HL-60 (cell line): Measurements from ENCODE around the gene COX6B2.

Source experiments
- GABPA ChIP-seq: IDR thresholded peaks from 2 replicates; pipeline ENCODE4 v1.6.1; 2012; ENCODE audit warnings: low read depth
- POLR2AphosphoS5 ChIP-seq: IDR thresholded peaks from 2 replicates; pipeline ENCODE4 v1.6.1; 2012; ENCODE audit warnings: low read depth
- SPI1 ChIP-seq: IDR thresholded peaks from 2 replicates; pipeline ENCODE4 v1.6.1; 2012; ENCODE audit warnings: low read depth, mild to moderate bottlenecking, borderline replicate concordance
- TF ChIP-seq, protein P1 (sequence below): IDR thresholded peaks from one replicate; pipeline ENCODE4 v1.5.1; 2011; ENCODE audit warnings: low read length, control low read depth, inconsistent platforms; ENCODE audit not compliant: insufficient read depth

DNA sequence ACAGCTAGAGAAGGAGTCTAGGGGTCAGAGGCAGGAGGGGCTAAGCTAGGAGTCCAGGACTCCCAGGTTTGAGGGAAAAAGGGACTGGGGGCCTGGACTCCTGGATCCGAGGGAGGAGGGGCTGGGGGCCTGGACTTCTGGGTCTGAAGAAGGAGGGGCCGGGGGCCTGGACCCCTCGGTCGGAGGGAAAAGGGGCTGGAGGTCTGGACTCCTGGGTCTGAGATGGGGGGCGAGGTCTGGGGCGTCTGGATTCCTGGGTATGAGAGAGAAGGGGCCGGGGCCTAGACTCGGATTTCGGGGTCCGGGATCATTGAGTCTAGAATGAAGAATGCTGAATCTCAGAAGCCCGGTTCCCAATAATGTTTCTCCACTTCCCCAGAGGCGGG is 52.2 kb downstream of the COX6B2 start:
- TF ChIP-seq POLR2AphosphoS5 (no peak), SPI1 (no peak), GABPA (no peak)
- TF ChIP-seq, protein P1, sequence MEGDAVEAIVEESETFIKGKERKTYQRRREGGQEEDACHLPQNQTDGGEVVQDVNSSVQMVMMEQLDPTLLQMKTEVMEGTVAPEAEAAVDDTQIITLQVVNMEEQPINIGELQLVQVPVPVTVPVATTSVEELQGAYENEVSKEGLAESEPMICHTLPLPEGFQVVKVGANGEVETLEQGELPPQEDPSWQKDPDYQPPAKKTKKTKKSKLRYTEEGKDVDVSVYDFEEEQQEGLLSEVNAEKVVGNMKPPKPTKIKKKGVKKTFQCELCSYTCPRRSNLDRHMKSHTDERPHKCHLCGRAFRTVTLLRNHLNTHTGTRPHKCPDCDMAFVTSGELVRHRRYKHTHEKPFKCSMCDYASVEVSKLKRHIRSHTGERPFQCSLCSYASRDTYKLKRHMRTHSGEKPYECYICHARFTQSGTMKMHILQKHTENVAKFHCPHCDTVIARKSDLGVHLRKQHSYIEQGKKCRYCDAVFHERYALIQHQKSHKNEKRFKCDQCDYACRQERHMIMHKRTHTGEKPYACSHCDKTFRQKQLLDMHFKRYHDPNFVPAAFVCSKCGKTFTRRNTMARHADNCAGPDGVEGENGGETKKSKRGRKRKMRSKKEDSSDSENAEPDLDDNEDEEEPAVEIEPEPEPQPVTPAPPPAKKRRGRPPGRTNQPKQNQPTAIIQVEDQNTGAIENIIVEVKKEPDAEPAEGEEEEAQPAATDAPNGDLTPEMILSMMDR, result no peak
